GM19193 (cell line): ENCODE results near the gene ALX4.

Source experiments
- POLR2A ChIP-seq: IDR thresholded peaks from 4 replicates; pipeline ENCODE4 v1.6.1; 2011; ENCODE audit not compliant: insufficient read depth, insufficient read length; ENCODE audit errors: extremely low read depth

Gene ALX4

DNA sequence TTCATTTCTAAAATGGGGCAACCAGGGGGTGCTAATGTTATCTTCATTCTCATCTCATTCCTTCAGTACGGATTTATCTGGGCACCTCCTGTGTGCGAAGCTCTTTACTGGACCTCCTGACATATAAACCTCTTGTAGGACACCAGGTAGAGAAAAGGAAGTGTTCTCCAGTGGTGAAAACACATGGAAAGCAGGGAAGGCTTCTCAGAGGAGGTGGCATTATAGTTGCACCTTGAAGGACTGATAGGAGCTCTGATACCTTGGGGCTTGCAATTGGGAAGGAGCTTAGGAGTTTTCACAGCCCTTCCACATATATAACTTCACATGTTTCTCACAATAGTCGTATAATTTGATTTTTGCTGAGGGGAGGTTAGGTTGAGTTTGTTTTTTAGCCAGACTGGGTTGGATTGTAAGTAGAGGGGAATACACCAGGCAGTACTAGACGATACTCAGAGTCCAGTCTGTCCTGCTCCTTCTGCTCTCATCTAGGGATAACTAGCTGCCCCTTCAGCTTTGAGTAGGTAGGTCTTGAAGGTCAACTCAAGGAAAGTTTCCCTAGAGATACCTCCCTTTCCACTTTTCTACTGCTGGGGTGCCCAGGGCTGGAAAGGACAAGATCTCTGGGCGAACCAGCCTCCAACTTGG, 34.0 kb upstream of the ALX4 start:
- no peak for TF ChIP-seq POLR2A

- no peak for TF ChIP-seq POLR2A
Observed at GRCh38 chr11:44342616-44343015, 32.7 kb upstream of the ALX4 start.

DNA sequence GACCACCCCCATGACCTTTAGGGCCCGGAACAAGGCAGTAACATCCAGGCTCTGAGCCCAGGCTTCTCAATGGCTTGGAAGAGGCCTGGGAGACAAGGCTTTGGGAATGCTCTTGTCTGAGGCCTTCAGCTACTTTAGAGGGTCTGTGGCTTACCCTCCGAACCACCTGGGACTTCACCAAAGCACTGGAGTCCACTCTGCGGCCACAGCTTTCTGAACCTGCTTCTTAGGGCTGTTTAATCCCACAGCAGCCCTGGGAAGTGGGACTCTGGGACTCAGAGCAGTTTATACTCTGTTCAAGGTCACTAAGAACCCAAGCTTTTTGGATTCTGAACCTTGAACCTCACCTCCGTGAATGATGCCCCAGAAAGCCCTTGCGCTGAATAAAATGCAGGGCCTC, 30.7 kb upstream of the ALX4 start:
- TF ChIP-seq POLR2A, result no peak

GRCh38 chr11:44339530-44339883, 29.6 kb upstream of the ALX4 start:
- no peak for TF ChIP-seq POLR2A

DNA sequence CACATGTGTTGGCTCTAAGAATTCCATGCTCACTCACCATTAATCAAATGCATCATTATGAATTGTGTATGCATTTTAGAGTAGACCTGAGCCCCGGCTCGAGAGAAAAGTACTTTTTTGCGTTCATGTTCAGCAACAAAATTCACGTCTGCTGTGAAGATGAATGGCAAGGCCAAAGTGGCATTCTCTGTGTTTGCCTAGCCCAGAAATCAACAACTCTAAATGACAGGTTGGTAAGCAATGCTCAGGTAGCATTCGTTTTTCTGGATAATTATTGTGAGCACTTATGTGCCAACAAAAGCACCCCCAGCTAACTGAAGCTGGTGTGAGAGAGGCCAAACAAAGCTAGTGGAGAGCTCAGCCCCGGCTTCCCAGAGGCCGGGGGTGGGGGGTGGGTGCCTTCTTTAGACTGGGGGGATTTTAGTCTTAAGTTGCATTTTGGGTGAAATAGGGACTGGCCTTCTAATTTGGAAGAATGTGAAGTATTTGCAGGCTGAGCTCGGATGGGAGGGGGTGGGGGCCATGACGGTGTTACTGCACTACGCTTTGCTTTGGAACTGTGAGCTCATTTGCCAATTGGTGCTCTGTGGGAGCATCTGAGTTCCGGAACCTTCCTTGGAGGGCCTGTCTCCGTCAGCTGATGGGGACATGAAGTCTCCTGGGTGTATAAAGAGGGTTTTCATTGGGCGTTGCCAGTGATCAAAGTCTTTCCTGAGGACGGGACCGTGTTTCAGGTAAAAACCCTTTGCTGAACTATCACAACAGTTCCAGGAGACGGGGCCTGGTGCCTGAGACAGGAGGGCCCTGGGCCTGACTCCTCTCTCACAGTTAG, 29.0 kb upstream of the ALX4 start:
- no peak for TF ChIP-seq POLR2A

- no peak for TF ChIP-seq POLR2A
Observed at GRCh38 chr11:44338026-44338425, 28.1 kb upstream of the ALX4 start.

- TF ChIP-seq POLR2A, result no peak
Observed at GRCh38 chr11:44335919-44336318, 26.0 kb upstream of the ALX4 start.

- TF ChIP-seq POLR2A, result no peak
Observed at GRCh38 chr11:44335052-44335760, 25.3 kb upstream of the ALX4 start.

DNA sequence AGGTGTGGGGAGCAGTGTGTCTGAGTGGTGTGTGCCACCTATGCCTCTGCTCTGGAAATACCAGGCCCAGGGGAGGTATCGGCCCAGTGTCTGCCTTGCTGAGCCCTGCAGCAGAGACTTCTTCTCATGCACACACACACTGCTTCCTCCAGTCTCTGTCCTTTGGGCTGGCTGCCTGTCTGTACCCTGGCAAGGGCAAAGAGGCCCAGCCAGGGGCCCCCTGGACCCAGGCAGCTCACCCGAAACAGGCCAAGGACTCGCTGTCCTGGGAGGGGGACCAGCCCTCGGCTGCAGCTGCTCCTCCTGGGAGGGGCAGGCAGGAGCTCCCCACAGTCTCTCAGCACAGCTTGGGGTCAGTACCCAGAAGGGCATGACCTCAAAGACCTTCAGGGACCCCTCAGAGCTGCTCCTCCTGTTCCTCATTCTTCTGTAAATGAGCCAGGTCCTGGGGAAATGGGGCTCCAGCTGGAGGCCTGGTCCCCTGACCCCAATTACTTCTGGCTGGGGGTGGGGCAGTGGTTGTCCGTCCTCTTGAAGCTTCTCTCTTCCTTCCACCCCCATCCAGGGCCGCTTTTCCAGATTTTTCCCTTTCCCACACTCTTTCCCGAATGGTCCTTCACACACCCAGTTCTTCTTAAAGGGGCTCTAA, 24.5 kb upstream of the ALX4 start:
- no peak for TF ChIP-seq POLR2A

DNA sequence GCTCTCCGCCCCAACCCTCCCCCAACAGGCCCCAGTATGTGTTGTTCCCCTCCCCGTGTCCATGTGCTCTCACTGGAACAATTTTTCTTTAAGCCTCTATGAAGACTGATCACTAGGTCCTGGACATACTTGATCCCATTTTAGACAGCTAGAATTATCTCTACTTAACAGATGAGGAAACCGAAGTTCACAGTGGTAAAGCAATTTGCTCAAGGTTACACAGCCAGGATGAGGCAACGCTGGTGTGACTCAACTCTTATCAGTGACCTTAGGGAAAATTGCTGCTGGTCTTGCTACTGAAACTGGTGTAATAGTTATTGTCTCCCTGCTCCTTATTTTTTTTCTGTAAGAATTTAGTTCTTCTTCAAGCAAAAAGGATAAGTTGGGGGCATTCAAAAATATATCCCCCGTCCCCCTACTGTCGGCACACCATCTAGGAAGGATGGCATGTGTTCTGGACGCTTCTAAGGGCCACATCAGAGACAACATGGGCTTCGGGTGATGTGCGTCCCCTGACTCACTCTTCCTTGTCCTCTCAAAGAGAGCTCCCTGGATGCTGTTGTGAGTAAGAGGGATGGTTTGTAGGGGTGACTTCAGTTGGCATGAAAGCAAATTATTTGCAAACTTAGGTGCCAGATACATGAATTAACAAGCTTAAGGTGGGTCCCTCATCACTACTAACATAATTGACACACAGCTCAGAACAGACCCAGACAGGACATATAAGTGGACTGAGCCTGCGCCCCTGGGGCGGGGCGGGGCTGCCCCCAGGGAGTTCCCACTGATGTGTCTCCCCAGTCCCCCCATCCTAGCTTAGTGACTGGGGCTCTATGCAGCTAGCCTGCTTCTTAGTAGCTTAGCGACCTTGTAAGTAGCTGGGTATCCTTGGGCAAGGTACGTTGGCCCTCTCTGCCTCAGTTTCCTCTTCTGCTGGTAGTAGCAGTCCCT, 23.6 kb upstream of the ALX4 start:
- TF ChIP-seq POLR2A, result no peak

DNA sequence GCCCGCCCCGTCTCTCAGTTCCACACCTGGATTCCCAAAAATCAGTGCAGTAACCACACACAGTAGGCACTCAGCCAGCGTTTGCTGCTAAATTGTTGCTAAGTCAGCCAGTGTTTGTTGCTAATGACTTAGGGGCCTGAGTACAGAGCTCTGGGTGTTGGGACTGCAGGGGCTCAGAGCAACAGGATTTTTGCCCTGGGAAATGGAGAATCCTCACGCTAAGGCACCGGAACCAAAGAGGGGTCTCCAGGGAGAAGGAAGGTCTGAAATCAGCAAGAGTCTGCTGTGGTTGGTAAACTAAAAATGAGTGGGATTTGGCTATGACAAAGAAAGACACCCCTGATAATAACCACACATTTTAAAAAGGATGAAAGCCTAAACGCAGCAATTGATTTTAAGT, 22.7 kb upstream of the ALX4 start:
- TF ChIP-seq POLR2A, result no peak

DNA sequence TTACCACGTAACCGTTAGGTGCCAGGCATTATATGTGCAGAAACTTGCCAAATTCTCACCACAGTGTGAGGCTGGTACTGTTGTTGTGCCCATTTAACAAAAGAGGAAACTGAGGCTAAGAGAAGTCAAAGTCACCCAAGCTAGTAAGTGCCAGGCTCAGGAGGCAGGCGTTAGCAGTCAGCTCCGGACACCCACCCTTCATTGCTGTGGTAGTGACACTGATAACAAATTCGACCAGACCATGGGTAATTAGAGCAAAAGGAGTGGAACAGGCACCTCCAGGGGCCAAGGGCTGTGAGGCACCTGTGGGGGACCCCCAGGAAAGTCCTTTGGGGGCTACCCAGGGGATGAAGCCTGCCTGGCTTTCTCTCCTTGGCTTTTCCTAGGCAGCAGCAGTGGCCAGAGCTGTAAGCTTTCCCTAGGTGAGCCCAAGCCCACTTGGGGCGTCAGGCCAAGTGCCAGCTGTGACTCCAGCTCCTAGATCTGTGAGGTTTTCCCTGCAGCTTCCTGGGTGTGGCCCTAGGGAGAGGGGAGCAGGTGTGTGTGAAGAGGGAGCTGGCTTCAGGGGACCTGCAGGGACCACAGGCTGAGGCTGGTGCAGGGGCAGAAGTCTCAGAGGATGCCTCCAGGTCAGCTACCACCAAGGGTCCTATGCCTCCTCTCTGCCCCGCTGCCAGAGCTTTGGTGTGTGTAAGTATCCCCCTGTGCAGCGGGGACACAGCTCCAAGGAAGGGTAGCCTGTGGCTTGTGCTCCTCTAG, 19.7 kb upstream of the ALX4 start:
- no peak for TF ChIP-seq POLR2A

DNA sequence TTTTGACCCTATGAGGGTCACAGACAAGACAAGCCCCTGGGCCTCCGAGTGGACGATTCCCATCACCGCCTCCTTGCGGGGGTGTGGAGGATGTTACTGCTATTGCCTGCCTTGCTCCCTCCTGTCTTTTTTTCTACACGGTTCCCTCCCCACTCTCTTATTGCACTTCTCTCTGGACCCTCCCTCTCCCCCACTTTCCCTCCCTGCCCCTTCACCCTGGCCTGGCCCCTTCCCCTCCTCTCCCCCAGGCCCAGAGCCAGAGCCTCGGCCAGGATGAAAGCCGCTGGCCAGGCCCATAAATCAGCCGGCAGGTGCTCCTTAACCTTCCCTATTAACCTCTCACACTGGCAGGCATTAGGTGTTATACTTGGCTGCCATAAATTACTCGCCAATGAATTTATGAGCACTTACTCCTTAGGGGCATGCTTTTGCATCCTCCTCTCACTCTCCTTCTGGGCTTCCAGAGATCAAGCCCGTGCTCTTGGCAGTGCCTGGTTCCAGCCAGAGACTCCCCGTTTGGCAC, 18.3 kb upstream of the ALX4 start:
- TF ChIP-seq POLR2A, result no peak

GRCh38 chr11:44327730-44328129, 17.8 kb upstream of the ALX4 start:
- no peak for TF ChIP-seq POLR2A
